ENCODE data around the gene CFTR. TPM values are rescaled to one million over a fixed set of nuclear protein-coding genes. Genes with fewer than 3 reads are reported as not detected.

Gene CFTR
- total RNA-seq, 2 experiments from 2014 or later = not detected

- DNase-seq = no peak
- Histone ChIP-seq H3K27ac (ENCODE audit: low read depth in 1 of 2, low read length in 2 of 2) (no peak overlapping the region), H3K27me3 (ENCODE audit: control insufficient read depth in 1 of 2, insufficient read depth in 2 of 2, low read length in 2 of 2) (no peaks in the 10 kb centered on the region), H3K36me3 (ENCODE audit: insufficient read depth, low read length) (no peaks in the 10 kb centered on the region), H3K4me3 (ENCODE audit: low read length) (no peak overlapping the region), H3K4me1 (ENCODE audit: insufficient read depth, low read length) (no peaks in the 10 kb centered on the region), H3K9me3 (ENCODE audit: control insufficient read depth in 1 of 2, insufficient read depth in 1 of 2, low read length in 2 of 2) (no peaks in the 10 kb centered on the region)
- Mint-ChIP-seq H3K9me3 (peaks cover 4% of the 10 kb centered on the region), H3K4me1 (ENCODE audit: low read depth) (no peaks in the 10 kb centered on the region), H3K27ac (no peak overlapping the region), H3K4me3 (no peak overlapping the region), H3K36me3 (ENCODE audit: low read depth) (no peaks in the 10 kb centered on the region), H3K27me3 (no peaks in the 10 kb centered on the region)
- ATAC-seq (ENCODE audit: poor library complexity) = no peak
- TF ChIP-seq CTCF (IDR thresholded peaks at IDR 0.05) = no peak
- ChIA-PET POLR2A (no interaction called here), CTCF (no interaction called here)
- intact Hi-C loops (cut with DNase I, micrococcal nuclease) = no loop called here
These were observed 110.4 kb downstream of the CFTR start for GRCh38 chr7:117590191-117590590.

DNA sequence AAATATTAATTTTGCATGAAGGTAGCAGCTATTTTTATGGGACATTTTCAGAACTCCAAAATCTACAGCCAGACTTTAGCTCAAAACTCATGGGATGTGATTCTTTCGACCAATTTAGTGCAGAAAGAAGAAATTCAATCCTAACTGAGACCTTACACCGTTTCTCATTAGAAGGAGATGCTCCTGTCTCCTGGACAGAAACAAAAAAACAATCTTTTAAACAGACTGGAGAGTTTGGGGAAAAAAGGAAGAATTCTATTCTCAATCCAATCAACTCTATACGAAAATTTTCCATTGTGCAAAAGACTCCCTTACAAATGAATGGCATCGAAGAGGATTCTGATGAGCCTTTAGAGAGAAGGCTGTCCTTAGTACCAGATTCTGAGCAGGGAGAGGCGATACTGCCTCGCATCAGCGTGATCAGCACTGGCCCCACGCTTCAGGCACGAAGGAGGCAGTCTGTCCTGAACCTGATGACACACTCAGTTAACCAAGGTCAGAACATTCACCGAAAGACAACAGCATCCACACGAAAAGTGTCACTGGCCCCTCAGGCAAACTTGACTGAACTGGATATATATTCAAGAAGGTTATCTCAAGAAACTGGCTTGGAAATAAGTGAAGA, 112.3 kb downstream of the CFTR start:
- Mint-ChIP-seq H3K27me3 (no peaks in the 10 kb centered on the region), H3K9me3 (peaks cover 4% of the 10 kb centered on the region), H3K4me3 (no peak overlapping the region), H3K27ac (no peak overlapping the region), H3K4me1 (ENCODE audit: low read depth) (no peaks in the 10 kb centered on the region), H3K36me3 (ENCODE audit: low read depth) (no peaks in the 10 kb centered on the region)
- POLR2A ChIA-PET = no interaction called here
- Histone ChIP-seq H3K4me3 (ENCODE audit: low read length) (no peak overlapping the region), H3K4me1 (ENCODE audit: insufficient read depth, low read length) (no peaks in the 10 kb centered on the region), H3K36me3 (ENCODE audit: insufficient read depth, low read length) (no peaks in the 10 kb centered on the region), H3K27ac (ENCODE audit: low read depth in 1 of 2, low read length in 2 of 2) (no peak overlapping the region), H3K9me3 (ENCODE audit: control insufficient read depth in 1 of 2, insufficient read depth in 1 of 2, low read length in 2 of 2) (peaks cover 0 to 9% of the 10 kb centered on the region in 2 experiments), H3K27me3 (ENCODE audit: control insufficient read depth in 1 of 2, insufficient read depth in 2 of 2, low read length in 2 of 2) (no peaks in the 10 kb centered on the region)
- CTCF ChIA-PET = no interaction called here
- DNase-seq (no peak), ATAC-seq (ENCODE audit: poor library complexity) (no peak)
- TF ChIP-seq CTCF (IDR thresholded peaks at IDR 0.05) = no peak
- intact Hi-C loops (cut with DNase I, micrococcal nuclease) = no loop called here

DNA sequence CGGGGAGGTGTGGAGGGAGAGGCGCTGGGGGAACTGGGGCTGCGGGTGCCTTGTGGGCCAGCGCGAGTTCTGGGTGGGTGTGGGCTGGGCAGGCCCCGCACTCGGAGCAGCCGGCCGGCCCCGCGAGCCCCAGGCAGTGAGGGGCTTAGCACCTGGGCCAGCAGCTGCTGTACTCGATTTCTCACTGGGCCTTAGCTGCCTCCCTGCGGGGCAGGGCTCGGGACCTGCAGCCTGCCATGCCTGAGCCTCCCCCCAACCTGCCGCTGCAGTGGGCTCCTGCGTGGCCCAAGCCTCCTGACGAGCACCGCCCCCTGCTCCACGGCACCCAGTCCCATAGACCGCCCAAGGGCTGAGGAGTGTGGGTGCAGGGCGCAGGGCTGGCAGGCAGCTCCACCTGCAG, 116.3 kb downstream of the CFTR start:
- POLR2A ChIA-PET = no interaction called here
- Mint-ChIP-seq H3K36me3 (ENCODE audit: low read depth) (no peaks in the 10 kb centered on the region), H3K4me1 (ENCODE audit: low read depth) (no peaks in the 10 kb centered on the region), H3K9me3 (peaks cover 4% of the 10 kb centered on the region), H3K27me3 (no peaks in the 10 kb centered on the region), H3K27ac (no peak overlapping the region), H3K4me3 (no peak overlapping the region)
- intact Hi-C loops (cut with DNase I, micrococcal nuclease) = no loop called here
- Histone ChIP-seq H3K36me3 (ENCODE audit: insufficient read depth, low read length) (no peaks in the 10 kb centered on the region), H3K4me1 (ENCODE audit: insufficient read depth, low read length) (no peaks in the 10 kb centered on the region), H3K4me3 (ENCODE audit: low read length) (no peak overlapping the region), H3K27me3 (ENCODE audit: control insufficient read depth in 1 of 2, insufficient read depth in 2 of 2, low read length in 2 of 2) (no peaks in the 10 kb centered on the region), H3K9me3 (ENCODE audit: control insufficient read depth in 1 of 2, insufficient read depth in 1 of 2, low read length in 2 of 2) (peaks cover 0 to 9% of the 10 kb centered on the region in 2 experiments), H3K27ac (ENCODE audit: low read depth in 1 of 2, low read length in 2 of 2) (no peak overlapping the region)
- CTCF ChIA-PET = no interaction called here
- DNase-seq (no peak), ATAC-seq (ENCODE audit: poor library complexity) (no peak)
- no peak for TF ChIP-seq CTCF (IDR thresholded peaks at IDR 0.05)

Data from CD4-positive, alpha-beta T cell (primary cell).